Vagina (tissue), 2 donors: ENCODE measurements around the gene POLRMT. TPM values are rescaled to one million over a fixed set of nuclear protein-coding genes. Genes with fewer than 3 reads are reported as not detected.

ENCODE experiments used
- DNase-seq, 2 donors: peaks; one replicate each; pipeline ENCODE4 v3.0.0-alpha.2; 2017; ENCODE audit errors: extremely low spot score in 2 of 2
- H3K27ac ChIP-seq: fragments of 200-600 bp; sonication (generic); one replicate; pipeline ENCODE4 v1.5.1; 2019
- H3K27me3 ChIP-seq: fragments of 200-600 bp; sonication (generic); one replicate; pipeline ENCODE4 v1.5.1; 2019
- H3K36me3 ChIP-seq, 2 donors: fragments of 200-600 bp; sonication (generic); one replicate each; pipeline ENCODE4 v1.5.1; 2017 to 2019
- H3K4me1 ChIP-seq: fragments of 200-600 bp; sonication (generic); one replicate; pipeline ENCODE4 v1.5.1; 2019
- H3K4me3 ChIP-seq, 2 donors: fragments of 200-600 bp; sonication (generic); 1 replicate in 1 of 2; 2 replicates in 1 of 2; pipeline ENCODE4 v1.5.1; 2016 to 2019
- H3K9me3 ChIP-seq: fragments of 200-600 bp; sonication (generic); one replicate; pipeline ENCODE4 v1.5.1; 2019
- CTCF ChIP-seq, 3 experiments: fragments of 450-650 bp in 2 of 3; fragments of 200-600 bp in 1 of 3; sonication (generic) in 1 of 3; IDR thresholded peaks; one replicate each; pipeline ENCODE4 v1.5.1; 2017 to 2019; ENCODE audit warnings: antibody characterized with exemption in 3 of 3, mild to moderate bottlenecking in 2 of 3, moderate library complexity in 2 of 3
- POLR2A ChIP-seq, 2 donors: fragments of 450-650 bp; IDR thresholded peaks; one replicate each; pipeline ENCODE4 v1.6.1; 2017; ENCODE audit warnings: antibody characterized with exemption in 2 of 2, mild to moderate bottlenecking in 2 of 2, moderate library complexity in 2 of 2
- POLR2AphosphoS5 ChIP-seq, 2 donors: sonication (generic); formaldehyde crosslinking; IDR thresholded peaks; one replicate each; pipeline ENCODE4 v1.9.0; 2017; ENCODE audit warnings: antibody characterized with exemption in 2 of 2, mild to moderate bottlenecking in 2 of 2, low read depth in 1 of 2; ENCODE audit not compliant: insufficient read depth in 1 of 2
- intact Hi-C: fragments of 100-400 bp; cut with DNase I; formaldehyde crosslinking; loops from one replicate; pipeline ENCODE4 v1.15.1; 2023
- total RNA-seq: library from RNA; depleted of rRNA; stranded (reverse); fragments of >200 nt; gene quantifications from one replicate; pipeline ENCODE4 v1.2.3, GENCODE V29; 2016

POLRMT gene
- total RNA-seq, 1 donor from 2014 or later = 33.9 TPM

DNA sequence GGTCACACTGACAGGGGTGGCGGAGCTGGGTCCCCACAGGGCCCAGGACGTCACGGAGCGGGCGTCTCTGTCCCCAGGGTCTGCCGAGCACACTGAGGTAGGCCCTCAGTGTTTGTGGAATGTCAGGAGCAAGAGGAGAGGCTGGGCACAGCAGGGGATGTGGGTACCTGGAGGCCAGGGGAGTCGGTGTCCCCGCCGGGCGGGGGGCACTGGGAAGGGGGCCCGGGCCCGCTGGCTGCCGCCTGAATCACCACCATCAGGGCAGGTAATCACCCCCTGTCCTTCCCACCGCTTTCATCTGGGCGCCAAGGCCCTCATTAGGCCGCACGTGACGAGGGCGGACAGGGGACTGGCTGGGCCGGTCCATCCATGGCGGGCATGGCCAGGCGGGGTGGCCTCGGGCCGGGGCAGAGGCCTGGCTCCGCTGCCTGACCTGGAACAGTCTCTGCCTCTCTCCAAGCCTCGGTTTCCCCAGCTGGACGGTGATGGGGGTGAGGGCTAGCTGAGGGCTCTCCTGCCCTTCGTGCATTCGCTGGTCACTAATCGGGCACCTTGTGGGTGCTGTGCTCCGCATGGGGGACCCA lies 7.4 kb upstream of the POLRMT start:
- Histone ChIP-seq H3K36me3 (peaks cover 0 to 4% of the 10 kb centered on the region in 2 donors), H3K4me3 (peak overlapping the region in 1 of 2 donors; percentile 49), H3K9me3 (no peaks in the 10 kb centered on the region), H3K27ac (no peak overlapping the region), H3K27me3 (no peaks in the 10 kb centered on the region), H3K4me1 (peaks cover 18% of the 10 kb centered on the region)
- DNase-seq = no peak
- TF ChIP-seq POLR2AphosphoS5 (IDR thresholded peaks at IDR 0.05; ENCODE audit: insufficient read depth in 1 of 2, low read depth in 1 of 2) (no peak), CTCF (IDR thresholded peaks at IDR 0.05) (no peak), POLR2A (IDR thresholded peaks at IDR 0.05) (no peak)
- intact Hi-C loops = no loop called here

DNA sequence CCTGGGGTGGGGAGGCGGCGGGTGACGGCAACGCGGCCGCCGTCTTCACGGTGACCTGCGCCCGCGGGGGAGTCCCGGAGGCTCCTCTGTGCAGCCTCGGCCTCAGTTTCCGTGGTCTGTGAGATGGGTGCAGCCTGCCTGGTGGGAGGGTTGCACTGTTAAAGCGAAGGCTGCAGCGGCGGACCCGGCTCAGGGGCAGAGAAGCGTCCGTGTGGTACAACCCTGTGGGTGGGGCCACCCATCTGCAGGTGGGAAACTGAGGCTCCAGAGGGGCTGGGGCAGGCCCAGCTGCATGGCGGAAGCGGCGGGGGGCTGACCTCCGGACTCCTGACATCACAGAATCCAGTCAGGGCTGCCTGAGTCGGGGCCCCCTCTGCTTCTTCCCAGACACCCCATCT lies 6.8 kb upstream of the POLRMT start:
- no peak for DNase-seq
- intact Hi-C loops = no loop called here
- H3K36me3 ChIP-seq = no peaks in the 10 kb centered on the region
- peaks cover 18% of the 10 kb centered on the region for H3K4me1 ChIP-seq
- H3K27me3 ChIP-seq = no peaks in the 10 kb centered on the region
- no peaks in the 10 kb centered on the region for H3K9me3 ChIP-seq
- TF ChIP-seq CTCF (IDR thresholded peaks at IDR 0.05) = no peak
- no peak for TF ChIP-seq POLR2AphosphoS5 (IDR thresholded peaks at IDR 0.05; ENCODE audit: insufficient read depth in 1 of 2, low read depth in 1 of 2)
- no peak for TF ChIP-seq POLR2A (IDR thresholded peaks at IDR 0.05)
- peak overlapping the region; percentile 39 for H3K27ac ChIP-seq
- peak overlapping the region; percentile 49 for H3K4me3 ChIP-seq

- peak within 1 kb of the TSS; percentile 49 for H3K4me3 ChIP-seq
- no peak for DNase-seq
- no peak for TF ChIP-seq CTCF (IDR thresholded peaks at IDR 0.05)
- peak in 1 of 2 donors; percentile 46 for TF ChIP-seq POLR2AphosphoS5 (IDR thresholded peaks at IDR 0.05; ENCODE audit: insufficient read depth in 1 of 2, low read depth in 1 of 2)
- no peak for TF ChIP-seq POLR2A (IDR thresholded peaks at IDR 0.05)
- peak within 1 kb of the TSS; percentile 39 for H3K27ac ChIP-seq
- intact Hi-C loops = loop anchor here (1.0 kb wide), 1 partner anchor 22 kb away; no protein-coding TSS in a partner anchor
- no peaks in the 10 kb centered on the region for H3K36me3 ChIP-seq
- H3K9me3 ChIP-seq = no peaks in the 10 kb centered on the region
- no peaks in the 10 kb centered on the region for H3K27me3 ChIP-seq
- H3K4me1 ChIP-seq = peaks cover 22% of the 10 kb centered on the region
Measured at GRCh38 chr19:639253-640160, 6.2 kb upstream of the POLRMT start, which contains the start of gene FGF22. Gene FGF22 (plus strand): TSS chr19:639879. CDS start chr19:639926, 47 bp downstream.

GRCh38 chr19:638906-639252 lies 5.5 kb upstream of the POLRMT start:
- Histone ChIP-seq H3K4me3 (peak overlapping the region; percentile 49), H3K9me3 (no peaks in the 10 kb centered on the region), H3K27me3 (no peaks in the 10 kb centered on the region), H3K4me1 (peaks cover 29% of the 10 kb centered on the region), H3K36me3 (no peaks in the 10 kb centered on the region), H3K27ac (no peak overlapping the region)
- TF ChIP-seq POLR2A (IDR thresholded peaks at IDR 0.05) = no peak
- TF ChIP-seq CTCF (IDR thresholded peaks at IDR 0.05) = no peak
- TF ChIP-seq POLR2AphosphoS5 (IDR thresholded peaks at IDR 0.05; ENCODE audit: insufficient read depth in 1 of 2, low read depth in 1 of 2) = no peak
- intact Hi-C loops = loop anchor here (1.0 kb wide), 1 partner anchor 22 kb away; no protein-coding TSS in a partner anchor
- no peak for DNase-seq
